ENCODE results near the gene GSK3A.

Gene GSK3A

GRCh38 chr19:42249149-42249750 is 6.8 kb upstream of the GSK3A start:
- Histone ChIP-seq H3K27ac (ENCODE audit: extremely low read depth, low read depth, low read length) (no peak overlapping the region), H3K9me3 (ENCODE audit: control insufficient read depth, insufficient read depth, low read depth, low read length) (no peaks in the 10 kb centered on the region), H3K36me3 (ENCODE audit: control insufficient read depth in 2 of 2, insufficient read depth in 1 of 2, low read length in 2 of 2) (peaks cover 11 to 23% of the 10 kb centered on the region in 2 experiments; a peak in 2 of 3 replicates), H3K4me1 (ENCODE audit: control insufficient read depth, insufficient read depth, low read length) (peaks cover 26% of the 10 kb centered on the region), H3K4me3 (ENCODE audit: low read depth, low read length) (no peak overlapping the region)
- TF ChIP-seq ZNF24 (tag by site-specific recombination; IDR thresholded peaks at IDR 0.05), result no peak
- peak; percentile 65 for TF ChIP-seq GLIS2 (tag by site-specific recombination; IDR thresholded peaks at IDR 0.05)
- peak; percentile 7; the same call in 1 of the 2 replicates for TF ChIP-seq PATZ1 (tag by site-specific recombination; IDR thresholded peaks at IDR 0.05)
- TF ChIP-seq BCL11B (tag by site-specific recombination; IDR thresholded peaks at IDR 0.05; ENCODE audit: low read depth), result 0 out of 2 replicates have a peak, but pooled peaks have one; percentile 7
- TF ChIP-seq CTCF (tag by site-specific recombination; IDR thresholded peaks at IDR 0.05), result no peak
- TF ChIP-seq ZNF548 (tag by site-specific recombination; IDR thresholded peaks at IDR 0.05), result no peak
- TF ChIP-seq ZFHX2 (tag by site-specific recombination; conservative IDR thresholded peaks at IDR 0.05), result peak; percentile 90
- TF ChIP-seq FEZF1 (tag by site-specific recombination; IDR thresholded peaks at IDR 0.05), result no peak
- TF ChIP-seq EGR2 (tag by site-specific recombination; IDR thresholded peaks at IDR 0.05; ENCODE audit: low read depth), result peak; percentile 72
- peak; percentile 91 for TF ChIP-seq ZBTB7A (tag by site-specific recombination; IDR thresholded peaks at IDR 0.05; ENCODE audit: low read depth)
- CTCF ChIA-PET, result interaction anchor here (0.9 to 11.8 kb wide), 3 partner anchors 29 to 47 kb away, joined by 3 to 276 read pairs (median 14); no protein-coding TSS in a partner anchor
- POLR2A ChIA-PET, result interaction anchor here (13.9 kb wide), 1 partner anchor 30 kb away, joined by 242 read pairs; no protein-coding TSS in a partner anchor

GRCh38 chr19:42248270-42249148 is 6.1 kb upstream of the GSK3A start:
- Histone ChIP-seq H3K36me3 (ENCODE audit: control insufficient read depth in 2 of 2, insufficient read depth in 1 of 2, low read length in 2 of 2) (peaks cover 11 to 23% of the 10 kb centered on the region in 2 experiments; a peak in 2 of 3 replicates), H3K27ac (ENCODE audit: extremely low read depth, low read depth, low read length) (no peak overlapping the region), H3K4me3 (ENCODE audit: low read depth, low read length) (no peak overlapping the region), H3K9me3 (ENCODE audit: control insufficient read depth, insufficient read depth, low read depth, low read length) (no peaks in the 10 kb centered on the region), H3K4me1 (ENCODE audit: control insufficient read depth, insufficient read depth, low read length) (peaks cover 31% of the 10 kb centered on the region)
- ChIA-PET CTCF (interaction anchor here (0.5 to 11.8 kb wide), 3 partner anchors 10 to 48 kb away, joined by 3 to 276 read pairs (median 4); no protein-coding TSS in a partner anchor), POLR2A (interaction anchor here (0.6 to 13.9 kb wide), 3 partner anchors 19 to 47 kb away, joined by 3 to 242 read pairs (median 4); no protein-coding TSS in a partner anchor)
- TF ChIP-seq ZNF629 (tag by site-specific recombination; IDR thresholded peaks at IDR 0.05) (no peak), TCF7L2 (IDR thresholded peaks at IDR 0.05; ENCODE audit: borderline replicate concordance, low read depth, low read length) (no peak), GLIS2 (tag by site-specific recombination; IDR thresholded peaks at IDR 0.05) (peak; percentile 48), GLIS1 (tag by site-specific recombination; IDR thresholded peaks at IDR 0.05) (no peak), AEBP2 (tag by site-specific recombination; IDR thresholded peaks at IDR 0.05; ENCODE audit: borderline replicate concordance) (no peak), ZNF324 (tag by site-specific recombination; IDR thresholded peaks at IDR 0.05) (no peak), ZBTB6 (tag by site-specific recombination; IDR thresholded peaks at IDR 0.05) (no peak), ZSCAN16 (tag by site-specific recombination; IDR thresholded peaks at IDR 0.05) (no peak), PATZ1 (tag by site-specific recombination; IDR thresholded peaks at IDR 0.05) (peak; percentile 60), ZNF16 (tag by site-specific recombination; IDR thresholded peaks at IDR 0.05; ENCODE audit: low read depth) (no peak), SP2 (tag by site-specific recombination; IDR thresholded peaks at IDR 0.05) (no peak), KLF1 (tag by site-specific recombination; IDR thresholded peaks at IDR 0.05) (no peak), ZNF513 (tag by site-specific recombination; IDR thresholded peaks at IDR 0.05) (peak; percentile 69)
